Measurements from ENCODE around the gene TRIM38.

Gene TRIM38

GRCh38 chr6:25934735-25935313 is 27.8 kb upstream of the TRIM38 start:
- TF ChIP-seq EZH2phosphoT487 (IDR thresholded peaks at IDR 0.05; ENCODE audit: borderline replicate concordance): no peak
- no peak for TF ChIP-seq CTCF (conservative IDR thresholded peaks at IDR 0.05; ENCODE audit: low read length)
- Histone ChIP-seq H3K27me3 (ENCODE audit: insufficient read depth, low read length, poor library complexity, severe bottlenecking) (no peaks in the 10 kb centered on the region), H4K20me1 (ENCODE audit: insufficient read depth, low read length, poor library complexity, severe bottlenecking) (no peaks in the 10 kb centered on the region), H2AFZ (ENCODE audit: low read length) (no peak overlapping the region), H3K9me2 (replicated peaks; ENCODE audit: low read depth, low read length) (no peaks in the 10 kb centered on the region), H3K4me1 (ENCODE audit: insufficient read depth, low read length, poor library complexity, severe bottlenecking) (peaks cover 7% of the 10 kb centered on the region), H3K4me2 (ENCODE audit: low read depth, low read length, poor library complexity, severe bottlenecking) (no peak overlapping the region), H3K79me2 (ENCODE audit: insufficient read depth, low read length) (no peaks in the 10 kb centered on the region), H3K4me3 (ENCODE audit: low read length, poor library complexity, severe bottlenecking) (no peak overlapping the region), H3K9ac (ENCODE audit: low read depth, low read length, poor library complexity, severe bottlenecking) (no peak overlapping the region), H3K9me3 (ENCODE audit: insufficient read depth, low read depth, low read length) (no peaks in the 10 kb centered on the region), H3F3A (ENCODE audit: low read depth) (no peaks in the 10 kb centered on the region), H3K36me3 (ENCODE audit: insufficient read depth, low read length) (no peaks in the 10 kb centered on the region)

- Histone ChIP-seq H2AFZ (ENCODE audit: low read length) (no peak overlapping the region), H3K27me3 (ENCODE audit: insufficient read depth, low read length, poor library complexity, severe bottlenecking) (no peaks in the 10 kb centered on the region), H3K79me2 (ENCODE audit: insufficient read depth, low read length) (no peaks in the 10 kb centered on the region), H3K9me3 (ENCODE audit: insufficient read depth, low read depth, low read length) (no peaks in the 10 kb centered on the region), H3K4me1 (ENCODE audit: insufficient read depth, low read length, poor library complexity, severe bottlenecking) (peaks cover 7% of the 10 kb centered on the region), H3K9ac (ENCODE audit: low read depth, low read length, poor library complexity, severe bottlenecking) (no peak overlapping the region), H3K4me2 (ENCODE audit: low read depth, low read length, poor library complexity, severe bottlenecking) (no peak overlapping the region), H3K4me3 (ENCODE audit: low read length, poor library complexity, severe bottlenecking) (no peak overlapping the region), H3K36me3 (ENCODE audit: insufficient read depth, low read length) (no peaks in the 10 kb centered on the region), H3F3A (ENCODE audit: low read depth) (no peaks in the 10 kb centered on the region), H3K9me2 (replicated peaks; ENCODE audit: low read depth, low read length) (no peaks in the 10 kb centered on the region), H4K20me1 (ENCODE audit: insufficient read depth, low read length, poor library complexity, severe bottlenecking) (no peaks in the 10 kb centered on the region)
- no peak for TF ChIP-seq CTCF (conservative IDR thresholded peaks at IDR 0.05; ENCODE audit: low read length)
- no peak for TF ChIP-seq EZH2phosphoT487 (IDR thresholded peaks at IDR 0.05; ENCODE audit: borderline replicate concordance)
These were observed 26.6 kb upstream of the TRIM38 start for GRCh38 chr6:25935953-25936352.

GRCh38 chr6:25939593-25939992 is 23.0 kb upstream of the TRIM38 start:
- TF ChIP-seq CTCF (conservative IDR thresholded peaks at IDR 0.05; ENCODE audit: low read length): no peak
- no peak for TF ChIP-seq EZH2phosphoT487 (IDR thresholded peaks at IDR 0.05; ENCODE audit: borderline replicate concordance)
- Histone ChIP-seq H3K9me2 (replicated peaks; ENCODE audit: low read depth, low read length) (no peaks in the 10 kb centered on the region), H2AFZ (ENCODE audit: low read length) (no peak overlapping the region), H3K9me3 (ENCODE audit: insufficient read depth, low read depth, low read length) (no peaks in the 10 kb centered on the region), H3K4me1 (ENCODE audit: insufficient read depth, low read length, poor library complexity, severe bottlenecking) (no peaks in the 10 kb centered on the region), H3K36me3 (ENCODE audit: insufficient read depth, low read length) (no peaks in the 10 kb centered on the region), H3K4me2 (ENCODE audit: low read depth, low read length, poor library complexity, severe bottlenecking) (no peak overlapping the region), H3K4me3 (ENCODE audit: low read length, poor library complexity, severe bottlenecking) (no peak overlapping the region), H3F3A (ENCODE audit: low read depth) (no peaks in the 10 kb centered on the region), H3K9ac (ENCODE audit: low read depth, low read length, poor library complexity, severe bottlenecking) (no peak overlapping the region), H3K79me2 (ENCODE audit: insufficient read depth, low read length) (no peaks in the 10 kb centered on the region), H3K27me3 (ENCODE audit: insufficient read depth, low read length, poor library complexity, severe bottlenecking) (no peaks in the 10 kb centered on the region), H4K20me1 (ENCODE audit: insufficient read depth, low read length, poor library complexity, severe bottlenecking) (no peaks in the 10 kb centered on the region)

All from Loucy (cell line).